Activated CD4-positive, alpha-beta T cell treated with anti-CD3 and anti-CD28 coated beads, Interleukin-2, amount 50 U/mL, for 16 hours (primary cell): ENCODE results near the gene MSMB.
"Not testable (repeated sequence)": the region's sequence is repeated elsewhere in the genome, so short reads cannot be mapped to it uniquely, and the experiment has no call there.

Source experiments
- DNase-seq: peaks from one replicate; pipeline ENCODE4 v3.0.0-alpha.2; 2020

MSMB gene

GRCh38 chr10:46069771-46070463 lies 23.8 kb upstream of the MSMB start:
- DNase-seq = no peak

- no peak for DNase-seq
Observed at GRCh38 chr10:46068905-46069304, 22.8 kb upstream of the MSMB start.

DNA sequence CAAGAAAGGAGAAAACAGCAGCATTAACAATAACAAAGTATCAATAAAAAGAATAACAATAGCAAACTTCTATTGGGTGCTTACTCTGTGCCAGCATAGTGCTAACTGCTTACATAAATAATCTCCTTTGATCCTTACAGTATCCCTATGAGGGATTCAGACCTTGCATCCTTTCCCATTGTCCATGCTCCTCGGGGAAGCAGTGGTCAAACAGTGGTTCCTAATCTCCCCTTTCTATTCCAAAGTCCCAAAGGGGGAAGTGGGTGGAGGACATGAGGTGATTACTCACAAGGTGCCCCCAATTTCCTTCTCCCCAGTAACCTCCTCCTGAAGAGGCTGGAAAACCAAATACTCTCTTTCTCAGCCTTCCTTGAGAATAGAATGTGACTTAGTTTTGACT lies 22.0 kb upstream of the MSMB start:
- DNase-seq = no peak

- no peak for DNase-seq
Observed at GRCh38 chr10:46064269-46064817, 18.3 kb upstream of the MSMB start.

- no peak for DNase-seq
Observed at GRCh38 chr10:46062723-46063428, 16.8 kb upstream of the MSMB start.

DNA sequence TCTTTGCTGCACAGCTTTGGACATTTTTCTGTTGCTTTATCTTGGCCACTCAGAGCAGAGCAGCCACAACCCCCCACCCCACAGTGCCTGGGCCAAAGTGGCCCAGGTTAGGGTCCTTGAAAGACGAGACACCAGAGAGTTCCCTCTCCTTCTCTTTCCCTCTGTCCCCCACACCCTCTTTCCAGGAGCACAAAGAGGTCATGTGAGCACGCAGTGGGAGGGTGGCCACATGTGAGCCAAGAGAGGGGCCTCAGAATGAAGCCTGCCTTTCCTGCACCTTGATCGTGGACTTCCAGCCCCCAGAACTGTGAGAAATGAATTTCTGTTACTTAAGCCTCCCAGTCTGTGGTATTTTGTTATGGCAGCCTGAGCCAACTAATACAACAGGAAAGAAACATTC lies 14.6 kb upstream of the MSMB start:
- DNase-seq = no peak

DNA sequence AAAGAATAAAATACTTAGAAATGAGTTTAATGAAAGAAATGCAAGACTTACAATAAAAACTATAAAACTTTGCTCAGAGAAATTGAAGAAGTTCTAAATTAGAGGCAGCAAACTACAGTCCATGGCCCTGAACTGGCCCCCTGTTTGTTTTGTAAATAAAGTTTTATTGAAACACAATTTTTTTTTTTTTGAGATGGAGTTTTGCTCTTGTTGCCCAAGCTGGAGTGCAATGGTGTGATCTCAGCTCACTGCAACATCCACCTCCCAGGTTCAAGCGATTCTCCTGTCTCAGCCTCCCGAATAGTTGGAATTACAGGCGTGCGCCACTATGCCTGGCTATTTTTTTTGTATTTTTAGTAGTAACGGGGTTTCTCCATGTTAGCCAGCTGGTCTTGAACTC lies 11.9 kb upstream of the MSMB start:
- not testable (repeated sequence) for DNase-seq

- DNase-seq = no peak
Observed at GRCh38 chr10:46057038-46057437, 11.0 kb upstream of the MSMB start.

GRCh38 chr10:46055771-46056170 lies 9.7 kb upstream of the MSMB start:
- no peak for DNase-seq

- DNase-seq = no peak
Observed at GRCh38 chr10:46053534-46054434, 7.7 kb upstream of the MSMB start.

GRCh38 chr10:46052791-46053375 lies 6.8 kb upstream of the MSMB start:
- no peak for DNase-seq

- DNase-seq = no peak
Observed at GRCh38 chr10:46052057-46052790, 6.2 kb upstream of the MSMB start.

GRCh38 chr10:46050941-46051623 lies 5.0 kb upstream of the MSMB start:
- no peak for DNase-seq

GRCh38 chr10:46049497-46049831 lies 3.4 kb upstream of the MSMB start:
- DNase-seq = not testable (repeated sequence)

DNA sequence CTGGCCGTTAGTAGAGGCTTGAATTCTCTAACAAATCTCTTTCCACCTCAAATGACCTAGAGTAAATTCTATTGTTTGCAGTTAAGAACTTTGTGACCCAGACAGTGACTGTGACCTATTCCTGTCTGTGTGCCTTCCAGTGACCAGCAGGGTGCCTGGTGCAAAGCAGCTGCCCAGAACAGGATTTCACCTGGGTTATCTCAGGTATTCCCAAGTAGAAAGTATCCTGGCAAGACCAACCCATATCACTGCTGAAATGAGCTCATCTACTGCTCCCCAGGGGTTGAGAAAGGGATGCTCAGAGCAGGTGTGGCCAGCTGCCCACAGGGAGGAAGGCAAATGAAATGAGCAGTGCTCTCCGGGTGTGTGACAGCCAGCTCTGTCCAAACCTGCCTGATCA lies 2.1 kb upstream of the MSMB start:
- no peak for DNase-seq

DNA sequence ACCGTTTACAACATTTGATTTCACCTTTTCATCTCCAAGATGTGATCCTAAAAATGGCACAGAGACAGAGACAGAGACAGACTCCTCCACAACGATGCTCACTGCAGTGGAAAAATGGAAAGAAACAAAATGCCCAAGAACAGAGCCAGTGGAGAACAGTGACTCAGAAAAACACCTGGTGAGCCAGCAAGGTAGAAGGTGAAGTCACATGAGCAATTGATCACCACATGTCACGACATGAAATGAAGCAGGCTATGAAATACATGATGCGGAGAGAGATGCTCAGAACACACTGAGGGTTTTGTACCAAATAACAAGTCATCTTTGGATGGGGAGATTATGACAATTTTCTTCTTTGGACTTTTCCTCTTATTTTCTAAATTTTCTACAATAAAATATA lies 3.5 kb downstream of the MSMB start:
- no peak for DNase-seq

DNA sequence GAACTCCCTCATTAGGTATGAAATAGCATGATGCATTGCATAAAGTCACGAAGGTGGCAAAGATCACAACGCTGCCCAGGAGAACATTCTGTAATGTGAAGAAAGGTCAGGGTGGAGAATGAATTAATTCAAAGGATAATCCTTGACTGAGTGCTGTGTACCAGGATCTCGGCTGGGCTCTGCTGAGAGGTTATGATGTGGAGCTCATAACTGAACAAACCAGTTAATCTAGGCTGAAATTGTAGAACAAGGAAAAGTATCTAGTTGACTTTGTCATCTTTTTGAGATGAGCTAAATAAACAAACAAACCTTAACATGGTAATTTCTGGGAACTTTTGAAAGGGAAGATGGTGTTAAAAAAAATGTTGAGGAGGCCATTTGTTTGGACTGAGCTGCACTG lies 6.1 kb downstream of the MSMB start:
- DNase-seq = no peak

GRCh38 chr10:46037107-46037825 lies 8.8 kb downstream of the MSMB start:
- DNase-seq = no peak

DNA sequence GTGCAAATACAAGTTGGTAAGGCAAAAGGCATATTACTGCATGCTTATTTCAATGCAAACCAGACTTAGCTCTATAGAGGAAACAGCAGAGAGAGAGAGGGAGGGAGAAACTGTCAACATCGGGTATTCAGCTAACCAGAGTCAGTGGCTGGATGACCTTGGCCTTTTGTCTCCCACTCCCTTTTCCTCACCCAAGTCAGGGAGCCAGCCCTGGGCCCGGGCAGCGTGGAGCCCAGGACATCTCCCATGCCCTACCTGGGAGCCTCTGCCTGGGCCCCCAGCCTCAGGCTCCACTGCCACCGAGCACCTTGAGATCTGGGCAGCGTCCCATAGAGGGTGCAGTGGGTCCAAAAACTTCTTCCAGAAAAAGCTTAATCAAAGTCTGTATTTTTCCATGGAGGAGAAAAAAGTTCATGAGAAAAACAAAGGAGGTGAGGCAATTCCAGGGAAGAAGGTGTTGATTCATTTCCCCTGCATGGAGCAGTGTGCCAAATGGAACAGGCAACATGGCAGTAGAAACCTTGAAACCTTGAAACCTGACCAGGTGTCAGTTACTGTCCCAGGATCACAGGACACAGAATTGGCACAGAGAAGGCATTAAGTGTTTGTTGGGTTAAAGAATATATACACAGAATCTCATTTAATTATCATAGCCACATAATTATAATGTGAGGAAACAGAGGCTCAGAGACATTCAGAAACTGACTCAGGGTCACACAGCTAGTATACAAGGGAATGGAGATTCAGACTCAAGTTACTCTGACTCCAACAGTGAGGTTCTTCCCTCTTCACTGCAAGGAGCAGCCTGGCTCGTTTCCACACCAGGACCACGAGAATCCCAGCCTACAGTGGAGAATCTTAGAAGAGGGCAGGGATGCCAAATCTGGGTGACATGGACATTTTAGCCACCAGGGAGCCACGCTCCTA lies 9.9 kb downstream of the MSMB start:
- no peak for DNase-seq

- no peak for DNase-seq
Observed at GRCh38 chr10:46033602-46034011, 12.5 kb downstream of the MSMB start.
